ENCODE results near the gene IFNL4.

- no peak for TF ChIP-seq CTCF (IDR thresholded peaks at IDR 0.05)
- TF ChIP-seq EZH2 (IDR thresholded peaks at IDR 0.05) = no peak
- TF ChIP-seq EZH2phosphoT487 (IDR thresholded peaks at IDR 0.05) = no peak
Observed at GRCh38 chr19:39253374-39254149, 4.9 kb upstream of the IFNL4 start.

All from neural progenitor cell (in vitro differentiated cells).